Measurements from ENCODE around the gene SORBS2. TPM values are rescaled to one million over a fixed set of nuclear protein-coding genes. Genes with fewer than 3 reads are reported as not detected.

SORBS2 gene
- polyA plus RNA-seq, 12 donors, result 18.0 to 42.8 (median 34.8) TPM; not detected in 1

- DNase-seq, result no peak
These were observed 70.2 kb downstream of the SORBS2 start for GRCh38 chr4:185741795-185742194.

DNA sequence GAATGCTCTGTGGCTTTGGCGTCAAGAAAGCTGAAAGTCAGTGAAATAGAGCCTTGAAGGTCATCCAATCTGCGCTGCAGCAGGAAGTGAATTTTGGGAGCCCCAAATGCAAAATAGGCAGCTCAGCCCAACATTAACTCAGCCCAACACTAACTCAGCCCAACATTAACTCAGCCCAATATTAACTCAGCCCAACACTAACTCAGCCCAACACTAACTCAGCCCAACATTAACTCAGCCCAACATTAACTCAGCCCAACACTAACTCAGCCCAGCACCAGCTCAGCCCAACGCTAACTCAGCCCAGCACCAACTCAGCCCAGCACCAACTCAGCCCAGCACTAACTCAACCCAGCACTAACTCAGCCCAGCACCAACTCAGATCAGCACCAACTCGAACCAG is 71.5 kb downstream of the SORBS2 start:
- no peak for DNase-seq

GRCh38 chr4:185738820-185739219 is 73.2 kb downstream of the SORBS2 start:
- DNase-seq, result no peak

DNA sequence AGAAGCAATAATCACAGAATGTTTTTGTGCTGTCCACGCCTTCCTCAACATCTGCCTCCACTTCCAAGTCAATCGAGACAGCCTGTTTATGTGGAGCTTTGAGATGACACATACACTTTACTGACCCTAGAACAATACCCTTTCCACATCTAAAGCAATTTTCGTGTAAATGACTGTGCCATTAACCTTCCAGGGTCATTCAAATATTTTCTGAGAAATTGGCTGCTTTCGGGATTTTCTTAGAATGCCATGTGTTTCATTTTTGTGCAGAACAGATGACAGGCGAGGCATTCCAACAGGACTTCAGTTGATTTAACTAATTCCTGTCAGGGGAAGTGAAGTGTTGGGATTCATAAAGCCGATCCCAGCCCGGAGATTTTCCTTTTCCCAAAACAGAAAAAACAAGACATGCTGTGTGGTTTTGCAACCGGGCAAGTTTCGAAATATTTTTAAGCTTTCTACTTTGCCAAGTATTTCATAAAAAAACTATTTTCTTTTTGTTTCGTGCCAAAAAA is 73.9 kb downstream of the SORBS2 start:
- DNase-seq, result no peak

DNA sequence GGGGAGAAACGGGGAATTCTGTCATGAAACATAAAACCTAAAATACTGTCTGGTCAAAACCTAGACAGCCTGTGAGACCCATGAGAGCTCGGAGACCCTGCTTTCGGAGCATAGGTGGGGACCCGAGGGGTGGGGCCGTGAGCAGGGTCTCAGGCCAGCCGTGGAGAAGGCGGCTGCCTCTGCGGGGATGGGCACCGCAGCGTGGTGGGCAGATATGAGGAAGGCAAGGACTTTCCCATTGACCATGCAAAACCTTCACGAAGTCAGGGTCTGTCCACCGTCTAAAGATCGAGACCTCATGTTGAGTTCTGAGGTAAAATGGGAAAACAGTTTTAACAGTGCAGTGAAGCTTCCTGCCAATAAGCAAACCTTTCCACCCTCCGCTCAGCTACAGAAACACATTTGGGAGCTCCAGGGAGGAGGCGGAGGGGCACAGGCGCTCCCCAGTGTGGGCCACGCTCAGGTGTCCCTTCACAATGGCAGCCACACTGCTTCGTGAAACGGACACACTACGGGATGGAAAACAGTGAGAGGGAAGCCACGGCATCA is 74.4 kb downstream of the SORBS2 start:
- no peak for DNase-seq

DNA sequence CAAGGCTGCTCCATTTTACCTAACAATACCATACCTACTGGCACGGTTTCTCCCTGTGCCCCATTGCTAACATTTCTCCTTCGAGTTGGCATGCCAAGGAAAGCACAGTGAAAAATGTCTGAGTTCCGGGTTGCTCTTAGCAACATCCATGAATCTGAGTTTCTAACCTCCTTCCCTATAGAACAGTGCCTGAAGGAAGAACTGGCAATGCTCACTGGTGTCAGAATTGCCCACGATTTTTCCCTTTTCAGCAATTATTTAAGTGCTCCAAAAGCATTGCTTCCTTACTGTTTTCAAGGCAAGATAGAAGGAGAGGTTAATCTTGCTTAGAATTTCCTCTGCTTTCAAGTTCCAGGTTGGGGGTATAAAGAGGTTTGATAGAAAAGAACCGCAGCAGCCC is 75.1 kb downstream of the SORBS2 start:
- no peak for DNase-seq

DNA sequence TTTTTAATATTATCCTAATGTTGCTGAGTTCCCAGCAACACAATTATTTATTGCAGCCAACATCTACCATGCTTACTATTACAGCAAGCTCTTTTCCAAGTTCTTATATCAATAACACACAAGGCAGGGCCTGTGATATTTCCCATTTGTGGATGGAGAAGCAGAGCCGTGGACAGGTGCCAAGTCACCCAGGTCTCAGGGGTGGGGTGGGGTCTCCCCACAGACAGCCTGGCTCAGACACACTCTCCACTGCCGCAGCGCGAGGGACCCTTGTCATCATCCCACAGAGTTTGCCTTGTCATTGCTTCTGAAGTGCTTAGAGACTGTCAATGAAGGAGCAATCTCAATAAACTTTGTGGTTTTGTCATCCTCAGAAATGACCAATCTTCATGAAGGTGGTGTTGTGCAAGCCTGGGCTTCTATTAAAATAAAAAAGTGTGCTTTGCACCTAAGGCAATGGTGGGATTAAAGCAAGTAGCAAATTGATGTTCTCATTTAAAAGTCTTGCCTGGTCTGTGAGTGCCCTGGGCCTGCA is 76.1 kb downstream of the SORBS2 start:
- no peak for DNase-seq

- no peak for DNase-seq
These were observed 77.1 kb downstream of the SORBS2 start for GRCh38 chr4:185734930-185735329.

- DNase-seq, result no peak
These were observed 77.8 kb downstream of the SORBS2 start for GRCh38 chr4:185734214-185734613.

DNA sequence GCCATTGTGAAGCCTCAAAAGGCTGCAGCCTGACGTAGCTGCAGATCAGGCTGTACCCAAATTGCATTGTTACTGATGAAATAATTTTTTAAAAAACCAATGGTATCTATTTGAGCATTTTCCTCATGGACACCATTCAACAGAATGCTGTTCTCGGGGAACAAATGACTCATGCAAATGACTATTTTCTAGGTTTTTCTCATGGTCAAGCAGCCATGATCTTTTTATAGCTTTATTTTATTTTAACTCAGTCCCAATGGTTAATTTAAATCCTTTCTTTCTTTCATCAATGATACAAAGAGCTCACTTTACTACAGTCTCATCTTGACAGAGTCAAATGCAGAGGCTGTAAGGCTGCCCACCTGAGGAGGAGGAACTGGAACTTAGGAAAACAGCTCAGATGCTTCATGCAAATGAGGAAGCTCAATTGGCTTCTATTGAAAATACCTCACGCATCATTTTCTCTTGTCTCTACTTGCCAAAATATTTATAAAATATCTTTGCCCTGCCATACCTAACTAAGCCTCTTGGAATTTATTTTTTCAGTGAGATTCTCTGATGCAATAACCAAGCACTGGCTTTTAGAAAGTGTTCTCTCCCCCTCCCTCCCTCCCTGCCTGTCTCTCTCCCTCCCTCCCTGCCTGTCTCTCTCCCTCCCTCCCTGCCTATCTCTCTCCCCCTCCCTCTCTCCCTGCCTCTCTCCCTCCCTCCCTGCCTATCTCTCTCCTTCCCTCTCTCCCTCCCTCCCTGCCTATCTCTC is 81.0 kb downstream of the SORBS2 start:
- DNase-seq, result no peak

GRCh38 chr4:185730387-185730786 is 81.6 kb downstream of the SORBS2 start:
- DNase-seq, result peak; percentile 36

GRCh38 chr4:185729391-185729804 is 82.6 kb downstream of the SORBS2 start:
- no peak for DNase-seq

- no peak for DNase-seq
These were observed 83.1 kb downstream of the SORBS2 start for GRCh38 chr4:185728893-185729292.

GRCh38 chr4:185726931-185727330 is 85.1 kb downstream of the SORBS2 start:
- DNase-seq, result peak; percentile 39

- DNase-seq, result no peak
These were observed 88.2 kb downstream of the SORBS2 start for GRCh38 chr4:185723631-185724260.

DNA sequence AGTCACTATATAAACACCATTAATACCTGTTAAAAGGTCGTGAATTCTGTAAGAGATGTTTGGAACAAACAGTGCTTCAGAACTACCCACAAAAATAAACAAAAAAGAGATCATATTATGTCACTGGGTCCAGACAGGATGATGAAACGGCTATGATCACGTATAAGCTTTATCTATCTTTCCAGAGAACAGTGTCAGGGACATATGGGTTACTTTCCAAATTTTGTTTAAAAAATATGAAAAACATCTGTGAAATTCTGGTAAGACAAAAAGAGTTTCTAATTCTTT is 90.0 kb downstream of the SORBS2 start:
- no peak for DNase-seq

DNA sequence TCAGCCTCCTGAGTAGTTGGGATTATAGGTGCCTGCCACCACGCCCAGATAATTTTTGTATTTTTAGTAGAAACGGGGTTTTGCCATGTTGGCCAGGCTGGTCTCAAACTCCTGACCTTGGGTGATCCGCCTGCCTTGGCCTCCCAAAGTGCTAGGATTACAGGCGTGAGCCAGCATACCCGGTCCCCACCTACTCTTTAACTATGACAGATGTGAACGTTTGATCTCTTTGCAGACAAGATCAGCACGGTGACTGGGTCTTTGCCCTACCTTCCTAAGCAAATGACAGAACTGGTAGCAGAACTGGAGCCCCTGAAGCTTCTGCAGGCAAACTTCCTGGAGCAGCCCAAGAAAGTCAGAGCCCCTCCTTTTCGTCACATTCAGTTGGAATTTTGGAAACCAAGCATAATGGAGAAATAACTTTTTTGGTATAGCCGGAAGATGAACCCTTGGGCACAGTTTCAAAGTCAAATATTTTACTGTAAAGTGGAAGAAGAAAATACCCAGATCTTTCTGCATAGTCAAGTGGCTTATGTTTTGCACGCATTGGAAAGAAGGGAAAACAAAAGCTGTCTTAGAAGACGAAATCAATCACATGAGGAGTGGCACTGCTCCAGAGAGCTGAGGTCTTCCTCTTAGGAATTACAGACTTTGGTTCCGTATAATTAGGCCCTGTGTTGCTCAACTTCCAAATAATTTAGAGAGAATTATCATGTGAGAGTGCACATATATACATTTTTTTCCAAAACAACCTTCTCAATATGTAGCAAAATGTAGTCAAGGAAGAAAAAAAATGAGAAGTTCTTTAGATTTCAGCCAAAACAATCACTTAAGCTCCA is 90.6 kb downstream of the SORBS2 start:
- DNase-seq, result no peak

DNA sequence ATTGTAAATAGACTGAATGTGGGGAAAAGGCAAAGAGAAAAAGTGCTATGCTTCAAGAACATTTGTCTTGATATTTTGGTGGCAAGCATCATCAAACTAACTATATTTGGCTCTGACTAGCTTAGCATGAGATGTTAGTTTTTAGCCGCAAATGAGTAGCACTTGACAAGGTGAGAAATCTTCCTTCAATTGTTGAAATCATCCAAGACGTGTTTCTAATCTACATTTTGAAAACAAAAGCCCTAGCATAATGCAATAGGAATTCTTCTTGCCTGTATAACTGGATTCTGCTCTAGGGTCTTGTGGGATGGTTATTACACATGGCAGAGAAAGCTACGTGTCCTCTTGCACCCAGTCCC is 92.5 kb downstream of the SORBS2 start:
- DNase-seq, result no peak

- no peak for DNase-seq
These were observed 93.2 kb downstream of the SORBS2 start for GRCh38 chr4:185718578-185719499.

GRCh38 chr4:185717377-185717741 is 94.6 kb downstream of the SORBS2 start:
- DNase-seq, result no peak
